ENCODE data around the gene CCDC85A.
"Not testable (repeated sequence)": the region's sequence is repeated elsewhere in the genome, so short reads cannot be mapped to it uniquely, and the experiment has no call there.

Gene CCDC85A

GRCh38 chr2:56183643-56184499, at the start of gene CCDC85A:
Gene CCDC85A (plus strand): TSS chr2:56183990. CDS start chr2:56184625, 635 bp downstream.
- TF ChIP-seq, protein P1, sequence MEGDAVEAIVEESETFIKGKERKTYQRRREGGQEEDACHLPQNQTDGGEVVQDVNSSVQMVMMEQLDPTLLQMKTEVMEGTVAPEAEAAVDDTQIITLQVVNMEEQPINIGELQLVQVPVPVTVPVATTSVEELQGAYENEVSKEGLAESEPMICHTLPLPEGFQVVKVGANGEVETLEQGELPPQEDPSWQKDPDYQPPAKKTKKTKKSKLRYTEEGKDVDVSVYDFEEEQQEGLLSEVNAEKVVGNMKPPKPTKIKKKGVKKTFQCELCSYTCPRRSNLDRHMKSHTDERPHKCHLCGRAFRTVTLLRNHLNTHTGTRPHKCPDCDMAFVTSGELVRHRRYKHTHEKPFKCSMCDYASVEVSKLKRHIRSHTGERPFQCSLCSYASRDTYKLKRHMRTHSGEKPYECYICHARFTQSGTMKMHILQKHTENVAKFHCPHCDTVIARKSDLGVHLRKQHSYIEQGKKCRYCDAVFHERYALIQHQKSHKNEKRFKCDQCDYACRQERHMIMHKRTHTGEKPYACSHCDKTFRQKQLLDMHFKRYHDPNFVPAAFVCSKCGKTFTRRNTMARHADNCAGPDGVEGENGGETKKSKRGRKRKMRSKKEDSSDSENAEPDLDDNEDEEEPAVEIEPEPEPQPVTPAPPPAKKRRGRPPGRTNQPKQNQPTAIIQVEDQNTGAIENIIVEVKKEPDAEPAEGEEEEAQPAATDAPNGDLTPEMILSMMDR (IDR thresholded peaks at IDR 0.05; ENCODE audit: low read depth, low read length, missing control alignments): peak; percentile 88
- peak; percentile 22 for DNase-seq (ENCODE audit: low read depth)
- no peak within 1 kb of the TSS; the same call in 1 of the 2 replicates for H3K4me3 ChIP-seq (ENCODE audit: low read depth, low read length)

DNA sequence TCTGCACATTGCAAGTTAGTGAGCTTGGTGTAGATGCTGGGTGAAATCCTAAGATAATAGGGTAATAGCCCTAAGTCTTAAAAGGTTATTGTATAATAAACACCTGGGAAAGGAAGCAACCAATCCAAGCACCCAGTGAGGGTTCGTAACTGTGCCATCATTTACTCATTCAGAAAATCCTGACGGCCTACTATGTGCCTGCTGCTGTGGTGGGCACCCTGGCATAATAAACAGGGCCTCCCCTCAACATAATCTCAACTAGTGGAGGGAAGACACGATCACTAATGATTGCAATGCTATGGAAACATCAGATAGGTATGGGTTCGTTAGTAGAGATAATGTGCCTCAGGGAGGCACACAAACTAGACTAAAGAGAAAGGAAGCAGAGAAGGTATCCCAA, 48.9 kb upstream of the CCDC85A start:
- TF ChIP-seq, protein P1 (IDR thresholded peaks at IDR 0.05; ENCODE audit: low read depth, low read length, missing control alignments): no peak
- DNase-seq (ENCODE audit: low read depth): no peak
- no peak overlapping the region for H3K4me3 ChIP-seq (ENCODE audit: low read depth, low read length)

GRCh38 chr2:56142497-56143061, 41.2 kb upstream of the CCDC85A start:
- not testable (repeated sequence) for DNase-seq (ENCODE audit: low read depth); H3K4me3 ChIP-seq (ENCODE audit: low read depth, low read length)

- DNase-seq (ENCODE audit: low read depth): no peak
- TF ChIP-seq, protein P1 (IDR thresholded peaks at IDR 0.05; ENCODE audit: low read depth, low read length, missing control alignments): no peak
- H3K4me3 ChIP-seq (ENCODE audit: low read depth, low read length): no peak overlapping the region
These were observed 35.9 kb upstream of the CCDC85A start for GRCh38 chr2:56147907-56148306.

GRCh38 chr2:56148825-56149224, 35.0 kb upstream of the CCDC85A start:
- no peak overlapping the region for H3K4me3 ChIP-seq (ENCODE audit: low read depth, low read length)
- DNase-seq (ENCODE audit: low read depth): no peak
- TF ChIP-seq, protein P1 (IDR thresholded peaks at IDR 0.05; ENCODE audit: low read depth, low read length, missing control alignments): no peak

- no peak for DNase-seq (ENCODE audit: low read depth)
- no peak overlapping the region for H3K4me3 ChIP-seq (ENCODE audit: low read depth, low read length)
- TF ChIP-seq, protein P1 (IDR thresholded peaks at IDR 0.05; ENCODE audit: low read depth, low read length, missing control alignments): no peak
These were observed 31.9 kb upstream of the CCDC85A start for GRCh38 chr2:56151841-56152240.

- no peak for DNase-seq (ENCODE audit: low read depth)
- no peak overlapping the region for H3K4me3 ChIP-seq (ENCODE audit: low read depth, low read length)
- TF ChIP-seq, protein P1 (IDR thresholded peaks at IDR 0.05; ENCODE audit: low read depth, low read length, missing control alignments): no peak
These were observed 28.6 kb upstream of the CCDC85A start for GRCh38 chr2:56155188-56155587.

DNA sequence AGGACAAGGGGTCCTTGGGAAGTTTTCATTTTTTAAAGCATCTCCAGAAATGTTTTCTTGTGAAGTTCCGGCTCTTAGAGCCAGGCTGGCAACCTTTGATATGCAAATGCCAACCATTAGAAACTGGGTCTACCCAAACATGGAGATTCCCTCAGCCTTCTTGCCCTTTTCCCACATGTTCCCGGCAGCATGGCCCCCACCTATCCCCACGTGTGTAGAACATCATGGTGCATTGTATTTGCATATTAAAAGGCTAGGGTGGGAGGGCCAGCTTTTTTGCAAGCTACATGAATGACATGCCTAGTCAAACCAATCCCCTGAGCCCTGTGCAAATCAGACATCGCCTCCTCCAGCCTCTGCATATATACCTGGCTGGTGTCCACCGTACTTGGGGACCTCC, 23.9 kb upstream of the CCDC85A start:
- not testable (repeated sequence) for DNase-seq (ENCODE audit: low read depth)

More for the DNA sequence above, 23.9 kb upstream of the CCDC85A start:
- H3K4me3 ChIP-seq (ENCODE audit: low read depth, low read length): not testable (repeated sequence)
